ENCODE results near the gene SMIM17. TPM values are rescaled to one million over a fixed set of nuclear protein-coding genes. Genes with fewer than 3 reads are reported as not detected.

The SMIM17 gene
- total and polyA plus RNA-seq, 4 experiments from 2014 or later: not detected

DNA sequence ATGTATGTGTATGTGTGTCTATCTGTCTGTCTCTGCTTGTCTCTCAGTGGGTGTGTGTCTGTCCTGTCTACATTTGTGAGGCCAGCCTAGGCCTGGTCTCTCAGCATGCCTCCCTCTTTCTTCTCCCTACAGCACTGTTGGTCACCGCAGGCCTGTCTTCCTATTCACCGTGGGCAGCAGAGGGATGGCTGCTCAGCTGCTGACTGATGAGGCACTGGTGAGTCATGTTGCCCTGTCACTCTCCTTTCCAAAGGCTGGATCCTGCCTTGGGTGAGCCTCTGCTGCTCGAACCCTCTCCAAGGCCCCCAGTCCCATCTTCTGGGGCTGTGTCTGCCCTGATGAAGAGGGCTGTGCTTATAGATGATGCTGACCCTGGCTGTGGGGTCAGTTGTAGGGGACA, 41.6 kb upstream of the SMIM17 start:
- intact Hi-C loops (cut with micrococcal nuclease): no loop called here

DNA sequence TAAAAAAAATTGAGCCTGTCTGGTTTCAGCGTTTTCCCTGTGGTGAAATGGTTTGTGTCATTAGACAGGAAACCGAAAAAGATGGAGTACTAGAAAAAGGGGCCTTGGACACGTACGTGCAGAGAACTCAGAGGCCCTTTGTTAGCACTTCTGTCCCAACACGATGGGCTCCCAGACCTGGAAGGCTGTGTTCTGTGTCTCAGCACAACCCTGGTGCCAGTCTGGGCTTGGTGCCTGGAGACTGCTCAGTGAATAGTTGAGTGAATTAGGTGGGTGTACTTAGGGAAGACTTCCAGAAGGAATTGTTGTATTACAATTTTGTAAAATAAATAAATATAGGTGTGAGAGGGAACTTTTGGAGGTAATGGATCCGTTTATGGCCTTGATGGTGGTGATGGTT, 39.1 kb upstream of the SMIM17 start:
- Mint-ChIP-seq H3K27me3 (no peaks in the 10 kb centered on the region), H3K9me3 (peaks cover 2 to 85% (median 82%) of the 10 kb centered on the region in 8 donors), H3K36me3 (peaks cover 76 to 83% of the 10 kb centered on the region in 2 donors), H3K27ac (no peak overlapping the region), H3K4me3 (no peak overlapping the region), H3K4me1 (peaks cover 0 to 13% (median 8%) of the 10 kb centered on the region in 4 donors)
- intact Hi-C loops (cut with micrococcal nuclease): no loop called here
- Histone ChIP-seq H3K27me3 (ENCODE audit: insufficient read depth, low read length) (no peaks in the 10 kb centered on the region), H3K36me3 (ENCODE audit: insufficient read depth, low read length) (peaks cover 24% of the 10 kb centered on the region), H3K9me3 (ENCODE audit: control insufficient read depth in 1 of 2, low read length in 2 of 2) (peaks cover 10 to 48% of the 10 kb centered on the region in 2 donors), H3K27ac (ENCODE audit: low read depth, low read length) (no peak overlapping the region), H3K4me1 (ENCODE audit: insufficient read depth, low read length) (no peaks in the 10 kb centered on the region), H3K4me3 (ENCODE audit: low read length in 2 of 2) (no peak overlapping the region)
- POLR2A ChIA-PET (ENCODE audit: partially characterized antibody): no interaction called here
- no peak for DNase-seq
- CTCF ChIA-PET (ENCODE audit: partially characterized antibody): no interaction called here

More for the DNA sequence above, 41.6 kb upstream of the SMIM17 start:
- CTCF ChIA-PET (ENCODE audit: partially characterized antibody): no interaction called here
- POLR2A ChIA-PET (ENCODE audit: partially characterized antibody): no interaction called here
- Mint-ChIP-seq H3K4me1 (peaks cover under 1 to 16% (median 9%) of the 10 kb centered on the region in 4 donors), H3K4me3 (no peak overlapping the region), H3K36me3 (peaks cover 69 to 76% of the 10 kb centered on the region in 2 donors), H3K27ac (no peak overlapping the region), H3K27me3 (no peaks in the 10 kb centered on the region), H3K9me3 (peaks cover 2 to 77% (median 67%) of the 10 kb centered on the region in 8 donors)
- Histone ChIP-seq H3K4me1 (ENCODE audit: insufficient read depth, low read length) (peaks cover 2% of the 10 kb centered on the region), H3K36me3 (ENCODE audit: insufficient read depth, low read length) (peaks cover 24% of the 10 kb centered on the region), H3K27ac (ENCODE audit: low read depth, low read length) (no peak overlapping the region), H3K4me3 (ENCODE audit: low read length in 2 of 2) (no peak overlapping the region), H3K9me3 (ENCODE audit: control insufficient read depth in 1 of 2, low read length in 2 of 2) (peaks cover 0 to 24% of the 10 kb centered on the region in 2 donors), H3K27me3 (ENCODE audit: insufficient read depth, low read length) (no peaks in the 10 kb centered on the region)
- DNase-seq: no peak

DNA sequence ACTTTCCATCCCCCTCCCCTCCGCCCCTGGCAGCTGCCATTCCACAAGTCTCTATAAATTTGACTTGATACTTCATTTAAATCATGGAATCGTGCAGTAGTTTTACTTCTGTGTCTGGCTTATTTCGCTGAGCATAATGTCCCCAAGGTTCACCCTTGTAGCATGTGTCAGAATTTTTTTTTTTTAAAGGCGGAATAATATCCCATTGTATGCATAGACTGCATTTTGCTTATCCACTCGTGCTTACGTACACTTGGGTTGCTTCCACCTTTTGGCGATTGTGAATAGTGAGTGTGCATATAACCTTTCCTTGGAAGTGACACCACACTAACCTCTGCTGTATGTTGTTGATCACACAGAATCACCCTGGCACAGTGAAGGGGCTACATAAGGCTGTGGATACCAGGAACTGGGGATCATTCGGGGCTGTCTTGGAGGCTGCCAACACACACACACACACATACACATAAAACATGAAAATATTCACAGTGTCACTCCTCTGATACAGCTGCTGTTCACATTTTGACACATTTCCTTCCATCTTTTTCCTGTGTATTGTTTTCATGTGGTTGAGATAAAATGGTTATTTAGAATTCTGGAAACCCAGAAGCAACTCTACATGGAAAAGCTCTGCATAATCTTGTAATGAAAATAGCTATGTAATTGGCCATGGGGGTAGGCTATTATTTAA, 34.5 kb upstream of the SMIM17 start:
- DNase-seq: no peak
- Histone ChIP-seq H3K9me3 (ENCODE audit: control insufficient read depth in 1 of 2, low read length in 2 of 2) (peaks cover 17 to 60% of the 10 kb centered on the region in 2 donors), H3K27ac (ENCODE audit: low read depth, low read length) (no peak overlapping the region), H3K4me3 (ENCODE audit: low read length in 2 of 2) (no peak overlapping the region), H3K4me1 (ENCODE audit: insufficient read depth, low read length) (no peaks in the 10 kb centered on the region), H3K27me3 (ENCODE audit: insufficient read depth, low read length) (no peaks in the 10 kb centered on the region), H3K36me3 (ENCODE audit: insufficient read depth, low read length) (peaks cover 1% of the 10 kb centered on the region)
- H3K27ac Mint-ChIP-seq: peak overlapping the region in 1 of 7 donors; percentile 37
- H3K9me3 Mint-ChIP-seq: peaks cover 7 to 100% (median 92%) of the 10 kb centered on the region in 8 donors
- H3K36me3 Mint-ChIP-seq: peaks cover 84 to 87% of the 10 kb centered on the region in 2 donors
- ChIA-PET CTCF (ENCODE audit: partially characterized antibody) (no interaction called here), POLR2A (ENCODE audit: partially characterized antibody) (no interaction called here)
- H3K27me3 Mint-ChIP-seq: no peaks in the 10 kb centered on the region
- intact Hi-C loops (cut with micrococcal nuclease): no loop called here
- H3K4me1 Mint-ChIP-seq: peaks cover 0 to 3% (median under 1%) of the 10 kb centered on the region in 4 donors
- peak overlapping the region in 1 of 8 donors; percentile 10 for H3K4me3 Mint-ChIP-seq

DNA sequence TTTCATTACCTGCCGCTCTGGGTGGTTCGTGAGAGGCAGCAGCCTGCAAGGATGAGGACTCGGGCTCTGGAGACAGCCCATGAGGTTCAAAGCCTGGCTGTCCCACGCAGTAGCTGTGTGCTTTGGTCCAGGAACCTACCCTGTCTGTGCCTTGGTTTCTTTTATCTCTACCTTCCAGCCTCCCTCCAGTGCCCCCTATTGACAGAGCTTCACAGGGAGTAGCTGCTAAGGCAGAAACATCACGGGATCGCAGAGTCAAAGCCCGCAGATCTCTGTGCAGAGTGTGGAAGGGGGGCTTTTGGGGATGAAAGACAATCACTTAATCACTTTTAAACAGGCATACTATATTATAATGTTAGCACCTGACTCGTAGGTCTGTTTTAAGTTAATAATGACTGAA, 31.7 kb upstream of the SMIM17 start:
- peaks cover 17 to 72% of the 10 kb centered on the region in 2 donors for H3K9me3 ChIP-seq (ENCODE audit: control insufficient read depth in 1 of 2, low read length in 2 of 2)
- H3K27me3 ChIP-seq (ENCODE audit: insufficient read depth, low read length): no peaks in the 10 kb centered on the region
- Mint-ChIP-seq H3K4me3 (no peak overlapping the region), H3K27ac (no peak overlapping the region), H3K9me3 (peaks cover 7 to 100% (median 96%) of the 10 kb centered on the region in 8 donors), H3K36me3 (peaks cover 87 to 97% of the 10 kb centered on the region in 2 donors), H3K4me1 (peaks cover 0 to 3% (median under 1%) of the 10 kb centered on the region in 4 donors), H3K27me3 (no peaks in the 10 kb centered on the region)
- CTCF ChIA-PET (ENCODE audit: partially characterized antibody): no interaction called here
- POLR2A ChIA-PET (ENCODE audit: partially characterized antibody): no interaction called here
- no peak for DNase-seq
- intact Hi-C loops (cut with micrococcal nuclease): no loop called here
- H3K4me1 ChIP-seq (ENCODE audit: insufficient read depth, low read length): no peaks in the 10 kb centered on the region
- H3K27ac ChIP-seq (ENCODE audit: low read depth, low read length): no peak overlapping the region
- H3K4me3 ChIP-seq (ENCODE audit: low read length in 2 of 2): no peak overlapping the region
- no peaks in the 10 kb centered on the region for H3K36me3 ChIP-seq (ENCODE audit: insufficient read depth, low read length)

DNA sequence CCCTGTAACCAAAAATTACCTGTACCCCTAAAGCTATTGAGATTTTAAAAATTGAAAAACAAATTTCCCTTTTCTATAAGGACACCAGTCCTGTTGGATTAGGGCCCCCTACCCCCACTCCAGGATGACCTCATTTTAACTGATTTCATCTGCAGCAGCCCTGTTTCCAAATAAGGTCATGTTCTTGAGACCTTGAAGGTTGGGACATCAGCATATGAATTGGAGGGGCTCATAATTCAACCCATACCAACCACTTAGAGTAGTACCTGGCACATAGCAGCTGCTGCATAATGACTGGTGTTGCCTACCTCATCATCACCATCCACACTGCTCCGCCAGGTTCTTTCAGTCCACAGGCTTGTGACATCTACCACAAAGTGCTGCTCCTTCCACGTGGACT, 30.2 kb upstream of the SMIM17 start:
- CTCF ChIA-PET (ENCODE audit: partially characterized antibody): no interaction called here
- Histone ChIP-seq H3K27me3 (ENCODE audit: insufficient read depth, low read length) (no peaks in the 10 kb centered on the region), H3K9me3 (ENCODE audit: control insufficient read depth in 1 of 2, low read length in 2 of 2) (peaks cover 11 to 68% of the 10 kb centered on the region in 2 donors), H3K4me1 (ENCODE audit: insufficient read depth, low read length) (no peaks in the 10 kb centered on the region), H3K27ac (ENCODE audit: low read depth, low read length) (no peak overlapping the region), H3K4me3 (ENCODE audit: low read length in 2 of 2) (no peak overlapping the region), H3K36me3 (ENCODE audit: insufficient read depth, low read length) (peaks cover 4% of the 10 kb centered on the region)
- Mint-ChIP-seq H3K9me3 (peaks cover 7 to 100% (median 98%) of the 10 kb centered on the region in 8 donors), H3K4me3 (no peak overlapping the region), H3K4me1 (peaks cover 0 to 6% (median under 1%) of the 10 kb centered on the region in 4 donors), H3K27me3 (no peaks in the 10 kb centered on the region), H3K27ac (no peak overlapping the region), H3K36me3 (peaks cover 90 to 99% of the 10 kb centered on the region in 2 donors)
- POLR2A ChIA-PET (ENCODE audit: partially characterized antibody): no interaction called here
- intact Hi-C loops (cut with micrococcal nuclease): no loop called here
- no peak for DNase-seq

DNA sequence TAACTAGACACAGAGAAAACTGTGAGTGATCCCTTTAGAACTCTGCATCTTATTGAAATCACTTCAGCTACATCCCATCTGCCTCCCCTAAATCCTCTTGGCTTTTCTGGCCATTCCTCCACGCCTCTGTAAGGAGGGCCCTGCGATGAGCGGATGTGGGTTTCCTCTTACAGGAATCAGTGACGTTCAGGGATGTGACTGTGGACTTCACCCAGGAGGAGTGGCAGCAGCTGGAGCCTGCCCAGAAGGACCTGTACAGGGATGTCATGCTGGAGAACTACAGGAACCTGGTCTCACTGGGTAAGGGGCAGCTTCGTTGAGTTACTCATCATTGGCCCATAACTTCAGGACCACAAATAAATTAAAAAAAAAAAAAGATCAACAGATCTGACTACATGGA, 29.3 kb upstream of the SMIM17 start:
- no peak overlapping the region for H3K27ac ChIP-seq (ENCODE audit: low read depth, low read length)
- peaks cover 5% of the 10 kb centered on the region for H3K36me3 ChIP-seq (ENCODE audit: insufficient read depth, low read length)
- H3K27me3 ChIP-seq (ENCODE audit: insufficient read depth, low read length): no peaks in the 10 kb centered on the region
- peaks cover 8 to 64% of the 10 kb centered on the region in 2 donors for H3K9me3 ChIP-seq (ENCODE audit: control insufficient read depth in 1 of 2, low read length in 2 of 2)
- H3K27ac Mint-ChIP-seq: no peak overlapping the region
- no peak overlapping the region for H3K4me3 ChIP-seq (ENCODE audit: low read length in 2 of 2)
- peaks cover 0 to 6% (median under 1%) of the 10 kb centered on the region in 4 donors for H3K4me1 Mint-ChIP-seq
- H3K9me3 Mint-ChIP-seq: peaks cover 7 to 100% (median 98%) of the 10 kb centered on the region in 8 donors
- peaks cover 88 to 97% of the 10 kb centered on the region in 2 donors for H3K36me3 Mint-ChIP-seq
- H3K4me3 Mint-ChIP-seq: no peak overlapping the region
- H3K4me1 ChIP-seq (ENCODE audit: insufficient read depth, low read length): no peaks in the 10 kb centered on the region
- intact Hi-C loops (cut with micrococcal nuclease): no loop called here
- ChIA-PET CTCF (ENCODE audit: partially characterized antibody) (no interaction called here), POLR2A (ENCODE audit: partially characterized antibody) (no interaction called here)
- no peak for DNase-seq
- H3K27me3 Mint-ChIP-seq: no peaks in the 10 kb centered on the region

DNA sequence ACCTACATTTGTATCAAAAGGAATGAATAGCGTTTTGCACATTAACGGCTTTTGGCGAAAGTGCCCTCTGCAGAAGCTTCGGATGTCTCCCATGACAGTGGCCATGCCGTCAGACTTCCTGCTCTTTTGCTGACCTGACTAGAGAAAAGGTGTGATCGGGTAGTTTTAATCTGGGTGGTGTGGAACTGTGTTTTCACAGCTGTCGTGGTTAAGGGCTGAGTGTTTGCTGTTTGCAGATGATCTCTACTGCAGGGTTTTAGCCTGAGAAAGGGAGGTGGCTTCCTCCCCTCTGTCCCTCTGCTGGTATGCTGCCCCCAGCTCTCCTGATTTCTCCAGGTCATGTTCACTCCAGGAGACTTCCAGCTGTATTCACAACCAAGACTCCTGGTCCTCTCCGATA, 25.4 kb upstream of the SMIM17 start:
- intact Hi-C loops (cut with micrococcal nuclease): no loop called here
- no peaks in the 10 kb centered on the region for H3K27me3 Mint-ChIP-seq
- ChIA-PET CTCF (ENCODE audit: partially characterized antibody) (interaction anchor here (0.6 kb wide), 1 partner anchor 1553 kb away, joined by 4 read pairs; no protein-coding TSS in a partner anchor), POLR2A (ENCODE audit: partially characterized antibody) (no interaction called here)
- Histone ChIP-seq H3K4me3 (ENCODE audit: low read length in 2 of 2) (no peak overlapping the region), H3K36me3 (ENCODE audit: insufficient read depth, low read length) (peaks cover 23% of the 10 kb centered on the region), H3K4me1 (ENCODE audit: insufficient read depth, low read length) (no peaks in the 10 kb centered on the region), H3K27me3 (ENCODE audit: insufficient read depth, low read length) (no peaks in the 10 kb centered on the region), H3K27ac (ENCODE audit: low read depth, low read length) (no peak overlapping the region), H3K9me3 (ENCODE audit: control insufficient read depth in 1 of 2, low read length in 2 of 2) (peaks cover 0 to 69% of the 10 kb centered on the region in 2 donors)
- H3K4me3 Mint-ChIP-seq: peak overlapping the region in 1 of 8 donors; percentile 21
- no peak for DNase-seq
- no peak overlapping the region for H3K27ac Mint-ChIP-seq
- peaks cover 0 to 3% (median under 1%) of the 10 kb centered on the region in 4 donors for H3K4me1 Mint-ChIP-seq
- peaks cover 79 to 87% of the 10 kb centered on the region in 2 donors for H3K36me3 Mint-ChIP-seq
- peaks cover 0 to 97% (median 87%) of the 10 kb centered on the region in 8 donors for H3K9me3 Mint-ChIP-seq
